Measurements from ENCODE around the gene UCMA.

GRCh38 chr10:13225601-13226000 lies 8.6 kb downstream of the UCMA start:
- no peak for TF ChIP-seq POLR2A (IDR thresholded peaks at IDR 0.05)
- TF ChIP-seq CTCF (IDR thresholded peaks at IDR 0.05) = no peak

Data from body of pancreas (tissue), 4 donors.